Measurements from ENCODE around the gene FIGN. TPM values are rescaled to one million over a fixed set of nuclear protein-coding genes. Genes with fewer than 3 reads are reported as not detected.

FIGN gene
- total and polyA plus RNA-seq, 4 donors, result 1.1 to 7.8 (median 5.1) TPM

DNA sequence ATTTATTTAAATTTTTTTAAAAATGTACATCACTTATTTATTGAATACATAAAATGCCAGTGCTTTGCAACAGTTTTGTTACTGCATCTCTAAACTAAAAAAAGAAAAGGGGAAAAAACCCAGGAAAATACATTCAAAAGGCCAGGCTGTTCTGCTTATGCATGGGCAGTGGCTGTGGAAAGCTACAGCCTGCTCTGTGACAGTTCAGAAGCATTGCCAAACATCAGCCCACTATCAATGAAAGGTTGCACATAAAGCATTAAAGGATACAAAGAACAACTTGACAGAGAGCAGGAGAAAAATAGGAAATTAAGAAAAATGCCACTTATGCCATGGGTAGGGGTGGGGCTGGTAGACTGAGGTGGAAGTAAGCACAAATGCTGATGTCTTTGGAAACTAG is 128.2 kb downstream of the FIGN start:
- peaks cover 0 to 3% (median 2%) of the 10 kb centered on the region in 4 donors for H3K36me3 ChIP-seq (ENCODE audit: control insufficient read depth in 4 of 4, insufficient read depth in 3 of 4, low read depth in 1 of 4, low read length in 3 of 4)
- no peak for DNase-seq (ENCODE audit: low spot score)
- no peaks in the 10 kb centered on the region for H3K27me3 ChIP-seq (ENCODE audit: control insufficient read depth in 4 of 4, insufficient read depth in 4 of 4, low read length in 3 of 4)
- peaks cover 2 to 6% (median 3%) of the 10 kb centered on the region in 4 donors for H3K4me1 ChIP-seq (ENCODE audit: control insufficient read depth in 4 of 4, insufficient read depth in 4 of 4, low read length in 3 of 4)
- H3K9ac ChIP-seq (ENCODE audit: low read depth in 1 of 2, low read length in 2 of 2), result no peak overlapping the region
- H3K9me3 ChIP-seq (ENCODE audit: control insufficient read depth in 4 of 4, low read length in 3 of 4), result no peaks in the 10 kb centered on the region
- H3K4me3 ChIP-seq (ENCODE audit: low read depth in 1 of 3, low read length in 3 of 3), result no peak overlapping the region
- TF ChIP-seq TAF1 (conservative IDR thresholded peaks at IDR 0.05), result no peak
- TF ChIP-seq, protein P1, sequence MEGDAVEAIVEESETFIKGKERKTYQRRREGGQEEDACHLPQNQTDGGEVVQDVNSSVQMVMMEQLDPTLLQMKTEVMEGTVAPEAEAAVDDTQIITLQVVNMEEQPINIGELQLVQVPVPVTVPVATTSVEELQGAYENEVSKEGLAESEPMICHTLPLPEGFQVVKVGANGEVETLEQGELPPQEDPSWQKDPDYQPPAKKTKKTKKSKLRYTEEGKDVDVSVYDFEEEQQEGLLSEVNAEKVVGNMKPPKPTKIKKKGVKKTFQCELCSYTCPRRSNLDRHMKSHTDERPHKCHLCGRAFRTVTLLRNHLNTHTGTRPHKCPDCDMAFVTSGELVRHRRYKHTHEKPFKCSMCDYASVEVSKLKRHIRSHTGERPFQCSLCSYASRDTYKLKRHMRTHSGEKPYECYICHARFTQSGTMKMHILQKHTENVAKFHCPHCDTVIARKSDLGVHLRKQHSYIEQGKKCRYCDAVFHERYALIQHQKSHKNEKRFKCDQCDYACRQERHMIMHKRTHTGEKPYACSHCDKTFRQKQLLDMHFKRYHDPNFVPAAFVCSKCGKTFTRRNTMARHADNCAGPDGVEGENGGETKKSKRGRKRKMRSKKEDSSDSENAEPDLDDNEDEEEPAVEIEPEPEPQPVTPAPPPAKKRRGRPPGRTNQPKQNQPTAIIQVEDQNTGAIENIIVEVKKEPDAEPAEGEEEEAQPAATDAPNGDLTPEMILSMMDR (IDR thresholded peaks at IDR 0.05; ENCODE audit: low read depth, low read length, missing input control), result no peak
- no peak for TF ChIP-seq HNF4A (conservative IDR thresholded peaks at IDR 0.05)
- TF ChIP-seq FOXA2 (IDR thresholded peaks at IDR 0.05), result no peak
- TF ChIP-seq RXRA (IDR thresholded peaks at IDR 0.05), result no peak
- TF ChIP-seq EGR1 (IDR thresholded peaks at IDR 0.05; ENCODE audit: low read depth in 2 of 2), result no peak
- TF ChIP-seq, protein P2, sequence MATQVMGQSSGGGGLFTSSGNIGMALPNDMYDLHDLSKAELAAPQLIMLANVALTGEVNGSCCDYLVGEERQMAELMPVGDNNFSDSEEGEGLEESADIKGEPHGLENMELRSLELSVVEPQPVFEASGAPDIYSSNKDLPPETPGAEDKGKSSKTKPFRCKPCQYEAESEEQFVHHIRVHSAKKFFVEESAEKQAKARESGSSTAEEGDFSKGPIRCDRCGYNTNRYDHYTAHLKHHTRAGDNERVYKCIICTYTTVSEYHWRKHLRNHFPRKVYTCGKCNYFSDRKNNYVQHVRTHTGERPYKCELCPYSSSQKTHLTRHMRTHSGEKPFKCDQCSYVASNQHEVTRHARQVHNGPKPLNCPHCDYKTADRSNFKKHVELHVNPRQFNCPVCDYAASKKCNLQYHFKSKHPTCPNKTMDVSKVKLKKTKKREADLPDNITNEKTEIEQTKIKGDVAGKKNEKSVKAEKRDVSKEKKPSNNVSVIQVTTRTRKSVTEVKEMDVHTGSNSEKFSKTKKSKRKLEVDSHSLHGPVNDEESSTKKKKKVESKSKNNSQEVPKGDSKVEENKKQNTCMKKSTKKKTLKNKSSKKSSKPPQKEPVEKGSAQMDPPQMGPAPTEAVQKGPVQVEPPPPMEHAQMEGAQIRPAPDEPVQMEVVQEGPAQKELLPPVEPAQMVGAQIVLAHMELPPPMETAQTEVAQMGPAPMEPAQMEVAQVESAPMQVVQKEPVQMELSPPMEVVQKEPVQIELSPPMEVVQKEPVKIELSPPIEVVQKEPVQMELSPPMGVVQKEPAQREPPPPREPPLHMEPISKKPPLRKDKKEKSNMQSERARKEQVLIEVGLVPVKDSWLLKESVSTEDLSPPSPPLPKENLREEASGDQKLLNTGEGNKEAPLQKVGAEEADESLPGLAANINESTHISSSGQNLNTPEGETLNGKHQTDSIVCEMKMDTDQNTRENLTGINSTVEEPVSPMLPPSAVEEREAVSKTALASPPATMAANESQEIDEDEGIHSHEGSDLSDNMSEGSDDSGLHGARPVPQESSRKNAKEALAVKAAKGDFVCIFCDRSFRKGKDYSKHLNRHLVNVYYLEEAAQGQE (IDR thresholded peaks at IDR 0.05), result no peak
- TF ChIP-seq, protein P3, sequence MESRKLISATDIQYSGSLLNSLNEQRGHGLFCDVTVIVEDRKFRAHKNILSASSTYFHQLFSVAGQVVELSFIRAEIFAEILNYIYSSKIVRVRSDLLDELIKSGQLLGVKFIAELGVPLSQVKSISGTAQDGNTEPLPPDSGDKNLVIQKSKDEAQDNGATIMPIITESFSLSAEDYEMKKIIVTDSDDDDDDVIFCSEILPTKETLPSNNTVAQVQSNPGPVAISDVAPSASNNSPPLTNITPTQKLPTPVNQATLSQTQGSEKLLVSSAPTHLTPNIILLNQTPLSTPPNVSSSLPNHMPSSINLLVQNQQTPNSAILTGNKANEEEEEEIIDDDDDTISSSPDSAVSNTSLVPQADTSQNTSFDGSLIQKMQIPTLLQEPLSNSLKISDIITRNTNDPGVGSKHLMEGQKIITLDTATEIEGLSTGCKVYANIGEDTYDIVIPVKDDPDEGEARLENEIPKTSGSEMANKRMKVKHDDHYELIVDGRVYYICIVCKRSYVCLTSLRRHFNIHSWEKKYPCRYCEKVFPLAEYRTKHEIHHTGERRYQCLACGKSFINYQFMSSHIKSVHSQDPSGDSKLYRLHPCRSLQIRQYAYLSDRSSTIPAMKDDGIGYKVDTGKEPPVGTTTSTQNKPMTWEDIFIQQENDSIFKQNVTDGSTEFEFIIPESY (IDR thresholded peaks at IDR 0.05), result no peak
- TF ChIP-seq, protein P4, sequence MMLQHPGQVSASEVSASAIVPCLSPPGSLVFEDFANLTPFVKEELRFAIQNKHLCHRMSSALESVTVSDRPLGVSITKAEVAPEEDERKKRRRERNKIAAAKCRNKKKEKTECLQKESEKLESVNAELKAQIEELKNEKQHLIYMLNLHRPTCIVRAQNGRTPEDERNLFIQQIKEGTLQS (IDR thresholded peaks at IDR 0.05), result no peak
- no peak for TF ChIP-seq HNF4G (IDR thresholded peaks at IDR 0.05)
- TF ChIP-seq RAD21 (IDR thresholded peaks at IDR 0.05), result no peak
- TF ChIP-seq YY1 (IDR thresholded peaks at IDR 0.05), result no peak
- H3K27ac ChIP-seq (ENCODE audit: low read depth in 1 of 2, low read length in 2 of 2), result no peak overlapping the region

DNA sequence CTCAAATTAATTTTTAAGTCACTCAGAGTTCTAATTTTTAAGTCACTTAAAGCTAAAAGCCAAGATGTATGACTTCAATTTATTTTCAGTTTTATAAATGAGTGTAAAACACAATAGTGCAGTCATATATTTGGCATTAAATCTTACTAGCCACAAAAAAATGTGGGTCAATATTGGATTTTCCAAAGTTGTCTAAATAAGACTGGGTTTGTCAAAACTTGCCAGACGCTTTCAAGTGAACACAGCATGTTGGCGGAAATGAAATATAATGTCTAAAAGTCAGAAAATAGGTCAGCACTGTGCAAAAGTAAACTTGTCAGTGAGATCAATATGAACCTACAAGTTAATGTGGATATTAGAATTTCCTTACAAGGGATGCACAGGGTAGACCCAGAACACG is 128.9 kb downstream of the FIGN start:
- Histone ChIP-seq H3K9ac (ENCODE audit: low read depth in 1 of 2, low read length in 2 of 2) (no peak overlapping the region), H3K27ac (ENCODE audit: low read depth in 1 of 2, low read length in 2 of 2) (no peak overlapping the region), H3K4me1 (ENCODE audit: control insufficient read depth in 4 of 4, insufficient read depth in 4 of 4, low read length in 3 of 4) (peaks cover 2 to 6% (median 3%) of the 10 kb centered on the region in 4 donors), H3K9me3 (ENCODE audit: control insufficient read depth in 4 of 4, low read length in 3 of 4) (no peaks in the 10 kb centered on the region), H3K36me3 (ENCODE audit: control insufficient read depth in 4 of 4, insufficient read depth in 3 of 4, low read depth in 1 of 4, low read length in 3 of 4) (peaks cover 0 to 3% (median 2%) of the 10 kb centered on the region in 4 donors), H3K4me3 (ENCODE audit: low read depth in 1 of 3, low read length in 3 of 3) (no peak overlapping the region), H3K27me3 (ENCODE audit: control insufficient read depth in 4 of 4, insufficient read depth in 4 of 4, low read length in 3 of 4) (no peaks in the 10 kb centered on the region)
- DNase-seq (ENCODE audit: low spot score), result no peak
- whole genome bisulfite sequencing, result 49% methylated on average over 3 of the region's 3 CpGs
- TF ChIP-seq RXRA (IDR thresholded peaks at IDR 0.05) (no peak), HNF4G (IDR thresholded peaks at IDR 0.05) (no peak), HNF4A (conservative IDR thresholded peaks at IDR 0.05) (no peak), JUND (IDR thresholded peaks at IDR 0.05) (no peak), GABPA (IDR thresholded peaks at IDR 0.05 in 1 of 2, conservative IDR thresholded peaks at IDR 0.05 in 1 of 2) (no peak), FOXA1 (IDR thresholded peaks at IDR 0.05) (no peak), RAD21 (IDR thresholded peaks at IDR 0.05) (no peak), SP1 (IDR thresholded peaks at IDR 0.05) (no peak), YY1 (IDR thresholded peaks at IDR 0.05) (no peak), EGR1 (IDR thresholded peaks at IDR 0.05; ENCODE audit: low read depth in 2 of 2) (no peak)
- TF ChIP-seq, protein P4 (IDR thresholded peaks at IDR 0.05), result no peak
- TF ChIP-seq, protein P1 (IDR thresholded peaks at IDR 0.05; ENCODE audit: low read depth, low read length, missing input control), result no peak
- TF ChIP-seq, protein P5, sequence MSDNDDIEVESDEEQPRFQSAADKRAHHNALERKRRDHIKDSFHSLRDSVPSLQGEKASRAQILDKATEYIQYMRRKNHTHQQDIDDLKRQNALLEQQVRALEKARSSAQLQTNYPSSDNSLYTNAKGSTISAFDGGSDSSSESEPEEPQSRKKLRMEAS (IDR thresholded peaks at IDR 0.05), result no peak
- TF ChIP-seq, protein P2 (IDR thresholded peaks at IDR 0.05), result no peak

Measured in liver (tissue), 9 donors.